GM19463 (cell line): ENCODE measurements around the gene SERPINA5.

Source experiments
- ATAC-seq: cut with Tn5 transposase; IDR thresholded peaks from one replicate; pipeline ENCODE4 v1.9.1; 2021; ENCODE audit warnings: mild to moderate bottlenecking, moderate library complexity; ENCODE audit not compliant: unreplicated experiment

SERPINA5 gene

DNA sequence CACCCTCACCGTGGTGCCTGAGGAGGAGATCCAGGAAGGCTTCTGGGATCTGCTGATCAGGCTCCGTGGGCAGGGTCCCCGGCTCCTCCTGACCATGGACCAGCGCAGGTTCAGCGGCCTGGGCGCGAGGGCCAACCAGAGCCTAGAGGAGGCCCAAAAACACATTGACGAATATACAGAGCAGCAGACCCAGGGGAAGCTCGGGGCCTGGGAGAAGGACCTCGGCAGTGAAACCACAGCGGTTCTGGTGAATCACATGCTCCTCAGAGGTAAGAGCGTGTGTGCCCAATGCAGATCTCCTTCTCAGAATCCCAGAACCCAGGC is 60.4 kb downstream of the SERPINA5 start:
- no peak for ATAC-seq
